Gastrocnemius medialis (tissue), 4 donors: ENCODE data around the gene PRMT7. TPM values are rescaled to one million over a fixed set of nuclear protein-coding genes. Genes with fewer than 3 reads are reported as not detected.
A peak's percentile ranks its signal among the peaks of the same experiment; 100 is the strongest.

Experiments
- ATAC-seq, 2 donors: fragments of 150-250 bp; one replicate each; pipeline ENCODE4 v1.9.1; 2016
- DNase-seq, 2 donors: peaks; one replicate each; pipeline ENCODE4 v3.0.0-alpha.2; 2019
- H3K27ac ChIP-seq, 4 donors: fragments of 200-600 bp; sonication (generic); 1 replicate in 1 of 4; 2 replicates in 3 of 4; pipeline ENCODE4 v1.5.1; 2016 to 2018; ENCODE audit warnings: mild to moderate bottlenecking in 2 of 4, moderate library complexity in 1 of 4
- H3K27me3 ChIP-seq, 3 donors: fragments of 200-600 bp; sonication (generic) in 2 of 3; 1 replicate in 1 of 3; 2 replicates in 2 of 3; pipeline versions ENCODE4 v1.5.1 to v1.6.0; 2016 to 2019; ENCODE audit warnings: mild to moderate bottlenecking in 1 of 3, moderate library complexity in 1 of 3
- H3K36me3 ChIP-seq, 2 donors: fragments of 200-600 bp; sonication (generic) in 1 of 2; one replicate each; pipeline ENCODE4 v1.5.1; 2017 to 2018
- H3K4me1 ChIP-seq, 2 donors: fragments of 200-600 bp; sonication (generic) in 1 of 2; one replicate each; pipeline ENCODE4 v1.5.1; 2016 to 2017; ENCODE audit warnings: mild to moderate bottlenecking in 2 of 2
- H3K4me3 ChIP-seq, 4 donors: fragments of 200-600 bp; sonication (generic) in 3 of 4; 1 replicate in 1 of 4; 2 replicates in 3 of 4; pipeline ENCODE4 v1.5.1; 2016 to 2019; ENCODE audit warnings: mild to moderate bottlenecking in 2 of 4
- H3K9me3 ChIP-seq, 3 donors: fragments of 200-600 bp; sonication (generic) in 2 of 3; 1 replicate in 1 of 3; 2 replicates in 2 of 3; pipeline ENCODE4 v1.5.1; 2016 to 2019
- POLR2A ChIP-seq, 2 donors: fragments of 450-650 bp; IDR thresholded peaks; one replicate each; pipeline ENCODE4 v1.6.1; 2017; ENCODE audit warnings: antibody characterized with exemption in 2 of 2, mild to moderate bottlenecking in 2 of 2, moderate library complexity in 2 of 2
- in situ Hi-C, 4 donors: fragments of 200-750 bp; cut with MboI; loops; one replicate each; pipeline versions ENCODE4 v1.15.0 to v1.8.0; 2017; ENCODE audit warnings: low sequenced_read_pairs in 4 of 4
- intact Hi-C: fragments of 100-400 bp; cut with DNase I; formaldehyde crosslinking; loops from one replicate; pipeline ENCODE4 v1.15.1; 2023; ENCODE audit warnings: low total_unique reads
- total RNA-seq, 4 donors: library from RNA; depleted of rRNA; stranded (reverse); fragments of >200 nt; gene quantifications; one replicate each; pipeline versions ENCODE4 v1.1.0 to v1.2.3, GENCODE V29; 2016
- TF ChIP-seq, protein P1 (sequence below), 5 experiments: fragments of 450-650 bp in 3 of 5; fragments of 200-600 bp in 2 of 5; sonication (generic) in 2 of 5; IDR thresholded peaks in 4 of 5; conservative IDR thresholded peaks in 1 of 5; 1 replicate in 4 of 5; 2 replicates in 1 of 5; pipeline ENCODE4 v1.5.1; 2016 to 2019; ENCODE audit warnings: antibody characterized with exemption in 5 of 5, mild to moderate bottlenecking in 3 of 5, moderate library complexity in 3 of 5

Gene PRMT7
- total RNA-seq, 4 donors from 2014 or later: 22.2 to 41.0 (median 32.8) TPM

DNA sequence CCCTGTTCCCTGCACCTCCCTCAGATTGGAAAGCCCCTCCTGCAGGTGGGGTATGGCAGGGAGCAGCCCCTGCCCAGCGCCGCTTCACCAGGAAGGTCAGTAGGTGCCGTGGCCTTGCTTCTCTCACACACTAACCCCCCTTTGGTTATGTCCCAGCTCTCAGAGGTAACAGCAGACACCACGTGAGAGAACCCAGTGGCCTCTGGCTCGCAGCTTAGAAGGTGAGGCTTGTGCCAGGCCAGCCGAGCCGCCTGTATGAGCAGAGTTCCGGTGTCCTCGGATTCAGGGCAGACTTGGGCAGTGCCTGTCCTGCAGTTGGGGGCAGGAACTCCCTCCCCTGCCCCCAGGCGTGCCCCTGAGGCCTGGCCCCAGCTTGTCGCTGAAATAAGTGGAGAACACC is 47.1 kb downstream of the PRMT7 start:
- H3K4me3 ChIP-seq: no peak overlapping the region
- H3K36me3 ChIP-seq: peaks cover 0 to 65% of the 10 kb centered on the region in 2 donors
- no peaks in the 10 kb centered on the region for H3K9me3 ChIP-seq
- intact Hi-C loops: no loop called here
- no peak for TF ChIP-seq POLR2A (IDR thresholded peaks at IDR 0.05)
- TF ChIP-seq, protein P1, sequence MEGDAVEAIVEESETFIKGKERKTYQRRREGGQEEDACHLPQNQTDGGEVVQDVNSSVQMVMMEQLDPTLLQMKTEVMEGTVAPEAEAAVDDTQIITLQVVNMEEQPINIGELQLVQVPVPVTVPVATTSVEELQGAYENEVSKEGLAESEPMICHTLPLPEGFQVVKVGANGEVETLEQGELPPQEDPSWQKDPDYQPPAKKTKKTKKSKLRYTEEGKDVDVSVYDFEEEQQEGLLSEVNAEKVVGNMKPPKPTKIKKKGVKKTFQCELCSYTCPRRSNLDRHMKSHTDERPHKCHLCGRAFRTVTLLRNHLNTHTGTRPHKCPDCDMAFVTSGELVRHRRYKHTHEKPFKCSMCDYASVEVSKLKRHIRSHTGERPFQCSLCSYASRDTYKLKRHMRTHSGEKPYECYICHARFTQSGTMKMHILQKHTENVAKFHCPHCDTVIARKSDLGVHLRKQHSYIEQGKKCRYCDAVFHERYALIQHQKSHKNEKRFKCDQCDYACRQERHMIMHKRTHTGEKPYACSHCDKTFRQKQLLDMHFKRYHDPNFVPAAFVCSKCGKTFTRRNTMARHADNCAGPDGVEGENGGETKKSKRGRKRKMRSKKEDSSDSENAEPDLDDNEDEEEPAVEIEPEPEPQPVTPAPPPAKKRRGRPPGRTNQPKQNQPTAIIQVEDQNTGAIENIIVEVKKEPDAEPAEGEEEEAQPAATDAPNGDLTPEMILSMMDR (IDR thresholded peaks at IDR 0.05 in 4 of 5, conservative IDR thresholded peaks at IDR 0.05 in 1 of 5): no peak
- H3K4me1 ChIP-seq: no peaks in the 10 kb centered on the region
- peak overlapping the region in 1 of 4 donors; percentile 13 for H3K27ac ChIP-seq
- H3K27me3 ChIP-seq: no peaks in the 10 kb centered on the region
- no peak for ATAC-seq
- in situ Hi-C loops: no loop called here
- DNase-seq: no peak

DNA sequence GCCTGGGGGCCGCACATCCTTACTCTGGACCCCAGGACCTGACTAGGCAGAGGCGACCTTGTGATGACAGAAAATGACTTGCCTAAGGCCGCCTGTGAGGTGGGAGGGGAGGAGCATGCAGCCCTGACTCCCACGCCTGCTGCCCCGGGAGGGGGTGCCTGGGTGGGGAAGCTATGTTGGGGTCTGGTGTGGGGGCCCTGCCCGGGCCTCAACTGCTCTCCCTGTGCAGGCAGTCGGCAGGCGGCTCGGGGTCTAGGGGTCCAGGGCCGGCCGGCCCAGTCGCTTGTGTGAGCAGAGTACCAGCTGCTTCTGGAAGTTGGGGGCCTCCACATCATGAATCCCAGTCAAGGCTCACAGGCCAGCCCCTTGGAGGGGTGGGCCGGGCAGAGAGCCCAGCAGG is 48.1 kb downstream of the PRMT7 start:
- Histone ChIP-seq H3K4me3 (no peak overlapping the region), H3K27me3 (no peaks in the 10 kb centered on the region), H3K27ac (no peak overlapping the region), H3K4me1 (no peaks in the 10 kb centered on the region), H3K9me3 (no peaks in the 10 kb centered on the region), H3K36me3 (peaks cover 0 to 55% of the 10 kb centered on the region in 2 donors)
- no peak for ATAC-seq
- in situ Hi-C loops (no loop called here), intact Hi-C loops (no loop called here)
- no peak for DNase-seq
- no peak for TF ChIP-seq POLR2A (IDR thresholded peaks at IDR 0.05)
- TF ChIP-seq, protein P1 (IDR thresholded peaks at IDR 0.05 in 4 of 5, conservative IDR thresholded peaks at IDR 0.05 in 1 of 5): no peak

DNA sequence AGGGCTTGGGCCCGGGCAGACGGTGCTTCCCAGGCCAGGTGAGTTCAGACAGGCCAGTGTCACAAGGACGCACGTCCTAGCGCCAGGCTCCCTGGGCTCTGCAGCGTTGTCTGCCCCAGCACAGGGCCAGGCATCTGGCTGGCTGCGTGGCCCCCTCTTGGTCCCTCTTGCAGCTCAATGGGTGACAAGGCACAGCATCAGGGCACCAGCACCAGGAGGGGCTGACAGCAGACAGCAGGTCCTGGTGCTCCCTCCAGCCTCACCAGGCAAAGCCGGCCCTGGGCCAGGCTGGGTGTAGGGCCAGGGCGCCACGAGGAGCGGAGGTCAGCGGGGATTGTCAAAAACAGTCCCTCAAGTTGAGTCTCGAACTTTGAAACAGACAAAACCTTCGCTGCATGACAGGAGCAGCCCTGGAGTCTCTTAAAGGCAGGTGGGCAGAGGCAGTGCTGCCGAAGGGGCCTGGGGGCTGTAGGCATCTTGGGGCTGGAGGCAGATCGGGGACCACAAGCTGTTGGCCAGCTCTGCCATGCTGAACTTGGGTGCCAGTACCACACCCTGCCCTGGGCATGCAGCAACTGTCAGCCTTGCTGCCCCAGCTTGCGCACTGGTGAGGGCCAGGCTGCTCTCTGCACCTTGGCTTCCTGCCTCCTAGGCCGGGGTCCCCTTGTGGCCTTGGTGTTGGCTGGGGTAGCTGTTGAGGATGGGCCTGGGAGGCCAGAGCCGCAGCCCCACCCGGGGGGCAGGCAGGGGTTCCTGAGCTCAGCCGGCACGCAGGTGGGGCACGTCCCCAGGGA is 48.8 kb downstream of the PRMT7 start:
- Histone ChIP-seq H3K27me3 (no peaks in the 10 kb centered on the region), H3K4me1 (no peaks in the 10 kb centered on the region), H3K9me3 (no peaks in the 10 kb centered on the region), H3K36me3 (peaks cover 0 to 49% of the 10 kb centered on the region in 2 donors), H3K27ac (no peak overlapping the region), H3K4me3 (no peak overlapping the region)
- no peak for ATAC-seq
- intact Hi-C loops: no loop called here
- in situ Hi-C loops: no loop called here
- no peak for TF ChIP-seq POLR2A (IDR thresholded peaks at IDR 0.05)
- TF ChIP-seq, protein P1 (IDR thresholded peaks at IDR 0.05 in 4 of 5, conservative IDR thresholded peaks at IDR 0.05 in 1 of 5): no peak
- no peak for DNase-seq

DNA sequence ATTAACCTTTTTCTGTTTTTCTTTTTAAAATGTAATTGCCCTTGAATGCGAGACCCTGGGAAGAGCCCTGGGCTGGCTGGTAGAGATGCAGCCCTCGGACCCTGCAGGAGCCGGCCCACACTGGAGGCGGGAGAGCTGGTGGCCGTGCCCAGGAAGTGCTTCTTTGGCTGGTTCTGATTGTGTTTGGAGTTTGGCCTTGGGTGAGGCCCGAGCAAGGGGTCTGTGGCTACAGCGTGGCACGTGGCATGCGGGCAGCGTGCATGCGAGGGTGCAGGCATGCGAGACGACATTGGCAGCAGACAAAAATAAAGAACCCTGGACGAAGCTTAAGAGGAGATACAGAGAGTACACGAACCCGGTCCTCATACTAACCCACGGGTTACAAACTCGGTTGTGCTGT is 49.7 kb downstream of the PRMT7 start:
- ATAC-seq (no peak), DNase-seq (no peak)
- Histone ChIP-seq H3K9me3 (no peaks in the 10 kb centered on the region), H3K36me3 (peaks cover 0 to 39% of the 10 kb centered on the region in 2 donors), H3K4me3 (no peak overlapping the region), H3K4me1 (no peaks in the 10 kb centered on the region), H3K27me3 (no peaks in the 10 kb centered on the region), H3K27ac (no peak overlapping the region)
- no peak for TF ChIP-seq POLR2A (IDR thresholded peaks at IDR 0.05)
- TF ChIP-seq, protein P1 (IDR thresholded peaks at IDR 0.05 in 4 of 5, conservative IDR thresholded peaks at IDR 0.05 in 1 of 5): no peak
- in situ Hi-C loops (no loop called here), intact Hi-C loops (no loop called here)
